ENCODE measurements around the gene ARMH3. TPM values are rescaled to one million over a fixed set of nuclear protein-coding genes. Genes with fewer than 3 reads are reported as not detected.

Gene ARMH3
- total RNA-seq, 4 donors from 2014 or later: 11.5 to 29.7 (median 19.5) TPM

DNA sequence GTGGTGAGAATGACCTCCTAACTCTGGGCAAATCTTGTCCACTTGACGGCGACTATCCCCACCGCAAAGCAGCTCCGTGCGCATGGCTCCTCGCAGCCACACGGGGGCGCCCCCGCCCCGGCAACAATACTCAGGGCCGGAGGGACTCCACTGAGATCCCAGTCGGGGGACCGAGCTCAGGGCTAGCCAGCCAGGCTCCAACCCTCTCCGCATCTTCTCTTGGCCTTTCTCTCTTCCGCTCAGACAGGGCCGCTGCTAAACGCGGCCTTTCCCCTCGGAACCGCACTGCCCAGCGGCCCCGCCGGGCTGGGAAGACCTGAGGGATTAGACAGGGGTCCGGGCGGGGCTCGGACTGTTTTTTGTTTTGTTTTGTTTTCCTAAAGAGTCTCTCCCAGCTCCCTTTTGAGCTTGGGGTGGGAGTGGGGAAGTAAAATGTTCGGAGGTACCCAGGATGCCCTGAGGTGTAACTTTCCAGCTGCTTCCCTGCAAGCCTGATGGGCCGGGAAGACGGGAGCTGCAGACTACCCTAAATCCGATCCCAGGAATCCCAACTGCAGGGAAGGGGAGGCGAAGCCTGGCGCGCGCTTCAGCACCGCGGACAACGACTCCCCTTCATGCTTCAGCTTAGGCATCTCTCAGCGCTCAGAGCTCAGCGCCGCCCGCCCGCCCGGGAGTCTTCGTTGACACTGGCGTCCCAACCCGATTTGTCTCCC, 215.1 kb downstream of the ARMH3 start:
- Histone ChIP-seq H3K4me1 (peaks cover 20 to 31% (median 25%) of the 10 kb centered on the region in 4 donors), H3K9me3 (no peaks in the 10 kb centered on the region), H3K27ac (no peak overlapping the region), H3K27me3 (no peaks in the 10 kb centered on the region), H3K4me3 (peak overlapping the region in 3 of 4 donors; percentile 13 to 48 (median 18)), H3K36me3 (no peaks in the 10 kb centered on the region)
- intact Hi-C loops (cut with DNase I; ENCODE audit: low total_unique reads): loop anchor here (10.0 kb wide), 1 partner anchor 174 kb away; no protein-coding TSS in a partner anchor
- in situ Hi-C loops (cut with MboI; ENCODE audit: low pct_ligation_motif_present in 1 of 4, low pct_unique_long_range_greater_than_20kb in 1 of 4, low sequenced_read_pairs in 3 of 4): loop anchor here in 3 of 4 donors (10.0 kb wide), 1 partner anchor 174 kb away; no protein-coding TSS in a partner anchor
- TF ChIP-seq EP300 (IDR thresholded peaks at IDR 0.05; ENCODE audit: low read depth) (no peak), POLR2AphosphoS5 (IDR thresholded peaks at IDR 0.05) (no peak), POLR2A (IDR thresholded peaks at IDR 0.05) (no peak), CTCF (IDR thresholded peaks at IDR 0.05) (peak; percentile 81 to 93 (median 86))
- DNase-seq: peak; percentile 80
- WGBS, 2 donors (ENCODE audit: low coverage in 1 of 2): 8 to 10% methylated on average over 2 to 46 of the region's 46 CpGs

DNA sequence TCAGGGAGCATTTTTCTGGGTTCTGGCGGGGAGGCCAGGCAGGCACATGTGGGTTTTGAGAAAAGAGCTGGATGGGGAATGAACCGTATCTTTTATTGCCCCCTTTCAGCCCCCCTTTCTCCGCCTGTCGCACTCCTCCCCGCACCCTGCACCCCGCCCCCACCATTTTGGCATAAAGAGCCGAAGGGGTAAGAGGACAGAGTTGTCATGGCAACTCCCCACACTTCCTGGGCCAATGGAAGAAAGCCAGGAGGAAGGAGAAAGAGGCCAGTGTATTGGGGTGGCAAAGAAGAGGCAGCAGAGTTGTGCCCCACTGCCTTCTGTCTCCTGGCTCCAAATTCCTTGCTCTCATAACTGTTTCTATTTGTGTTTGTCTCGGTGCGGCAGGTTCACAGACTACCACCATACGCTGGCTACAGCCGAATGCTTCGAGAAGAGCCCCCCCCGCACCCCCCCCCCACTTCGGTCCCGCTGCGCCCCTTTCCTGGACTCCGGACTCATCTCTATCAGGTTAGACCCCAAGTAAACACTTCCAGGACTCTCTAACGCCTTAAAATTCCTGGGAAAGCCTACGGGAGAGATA, 215.8 kb downstream of the ARMH3 start:
- H3K4me3 ChIP-seq: peak overlapping the region in 3 of 4 donors; percentile 22 to 48 (median 25)
- H3K9me3 ChIP-seq: no peaks in the 10 kb centered on the region
- peaks cover 20 to 31% (median 25%) of the 10 kb centered on the region in 4 donors for H3K4me1 ChIP-seq
- H3K27me3 ChIP-seq: no peaks in the 10 kb centered on the region
- no peak for TF ChIP-seq POLR2A (IDR thresholded peaks at IDR 0.05)
- no peak for TF ChIP-seq POLR2AphosphoS5 (IDR thresholded peaks at IDR 0.05)
- TF ChIP-seq EP300 (IDR thresholded peaks at IDR 0.05; ENCODE audit: low read depth): no peak
- TF ChIP-seq CTCF (IDR thresholded peaks at IDR 0.05): no peak
- in situ Hi-C loops (cut with MboI; ENCODE audit: low pct_ligation_motif_present in 1 of 4, low pct_unique_long_range_greater_than_20kb in 1 of 4, low sequenced_read_pairs in 3 of 4): loop anchor here in 3 of 4 donors (10.0 kb wide), 1 partner anchor 175 kb away; no protein-coding TSS in a partner anchor
- H3K27ac ChIP-seq: no peak overlapping the region
- intact Hi-C loops (cut with DNase I; ENCODE audit: low total_unique reads): loop anchor here (10.0 kb wide), 1 partner anchor 175 kb away; no protein-coding TSS in a partner anchor
- DNase-seq: no peak
- no peaks in the 10 kb centered on the region for H3K36me3 ChIP-seq
- 6 to 7% methylated on average over 5 to 19 of the region's 19 CpGs for WGBS, 2 donors (ENCODE audit: low coverage in 1 of 2)

GRCh38 chr10:101839416-101840063, 216.4 kb downstream of the ARMH3 start:
- Histone ChIP-seq H3K9me3 (no peaks in the 10 kb centered on the region), H3K27ac (no peak overlapping the region), H3K4me3 (peak overlapping the region in 3 of 4 donors; percentile 22 to 48 (median 25)), H3K27me3 (no peaks in the 10 kb centered on the region), H3K36me3 (no peaks in the 10 kb centered on the region), H3K4me1 (peaks cover 20 to 31% (median 25%) of the 10 kb centered on the region in 4 donors)
- no peak for TF ChIP-seq EP300 (IDR thresholded peaks at IDR 0.05; ENCODE audit: low read depth)
- TF ChIP-seq CTCF (IDR thresholded peaks at IDR 0.05): no peak
- intact Hi-C loops (cut with DNase I; ENCODE audit: low total_unique reads) (loop anchor here (10.0 kb wide), 1 partner anchor 175 kb away; no protein-coding TSS in a partner anchor), in situ Hi-C loops (cut with MboI; ENCODE audit: low pct_ligation_motif_present in 1 of 4, low pct_unique_long_range_greater_than_20kb in 1 of 4, low sequenced_read_pairs in 3 of 4) (loop anchor here (10.0 kb wide), 1 partner anchor 175 kb away; no protein-coding TSS in a partner anchor)
- DNase-seq: peak; percentile 68
- WGBS, 2 donors (ENCODE audit: low coverage in 1 of 2): 19 to 77% methylated on average over 5 to 35 of the region's 36 CpGs

DNA sequence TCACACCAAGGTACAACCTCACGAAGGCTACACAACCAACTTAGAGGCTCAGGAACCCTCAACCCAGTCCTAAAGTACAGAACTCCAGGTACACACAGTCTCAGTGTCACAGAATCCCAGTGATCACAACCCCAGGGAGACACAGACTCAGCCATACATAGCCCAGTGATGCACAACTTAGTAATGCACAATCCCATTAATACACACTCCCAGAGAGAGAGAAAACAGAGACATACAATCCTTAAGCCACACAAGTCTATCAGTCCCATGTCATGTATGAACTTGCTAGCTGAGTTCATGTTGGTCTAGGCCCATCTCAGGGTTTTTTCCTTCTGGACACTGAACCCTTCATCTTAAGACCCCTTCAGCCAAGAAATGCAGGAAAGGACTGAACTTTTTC, 217.0 kb downstream of the ARMH3 start:
- Histone ChIP-seq H3K4me3 (no peak overlapping the region), H3K4me1 (peaks cover 20 to 33% (median 25%) of the 10 kb centered on the region in 4 donors), H3K36me3 (no peaks in the 10 kb centered on the region), H3K27me3 (no peaks in the 10 kb centered on the region), H3K9me3 (no peaks in the 10 kb centered on the region), H3K27ac (no peak overlapping the region)
- intact Hi-C loops (cut with DNase I; ENCODE audit: low total_unique reads): no loop called here
- WGBS, 2 donors (ENCODE audit: low coverage in 1 of 2): 94% methylated on average over 1 of the region's 1 CpG; no CpG with 5 or more reads in 1 of the 2 donors
- TF ChIP-seq EP300 (IDR thresholded peaks at IDR 0.05; ENCODE audit: low read depth) (no peak), POLR2AphosphoS5 (IDR thresholded peaks at IDR 0.05) (no peak), POLR2A (IDR thresholded peaks at IDR 0.05) (no peak), CTCF (IDR thresholded peaks at IDR 0.05) (no peak)
- DNase-seq: no peak
- in situ Hi-C loops (cut with MboI; ENCODE audit: low pct_ligation_motif_present in 1 of 4, low pct_unique_long_range_greater_than_20kb in 1 of 4, low sequenced_read_pairs in 3 of 4): loop anchor here in 1 of 4 donors (10.0 kb wide), 1 partner anchor 176 kb away; no protein-coding TSS in a partner anchor
